Stimulated activated CD4-positive, alpha-beta T cell treated with anti-CD3 and anti-CD28 coated beads, Interleukin-15, amount 100 ng/mL, for 48 hours (primary cell): ENCODE results near the gene MAPK11.

Experiments used
- DNase-seq, 2 donors: peaks; one replicate each; pipeline ENCODE4 v3.0.0-alpha.2; 2020; ENCODE audit warnings: low read depth in 2 of 2

The MAPK11 gene

GRCh38 chr22:50260801-50261614 lies 9.2 kb downstream of the MAPK11 start:
- DNase-seq = no peak

DNA sequence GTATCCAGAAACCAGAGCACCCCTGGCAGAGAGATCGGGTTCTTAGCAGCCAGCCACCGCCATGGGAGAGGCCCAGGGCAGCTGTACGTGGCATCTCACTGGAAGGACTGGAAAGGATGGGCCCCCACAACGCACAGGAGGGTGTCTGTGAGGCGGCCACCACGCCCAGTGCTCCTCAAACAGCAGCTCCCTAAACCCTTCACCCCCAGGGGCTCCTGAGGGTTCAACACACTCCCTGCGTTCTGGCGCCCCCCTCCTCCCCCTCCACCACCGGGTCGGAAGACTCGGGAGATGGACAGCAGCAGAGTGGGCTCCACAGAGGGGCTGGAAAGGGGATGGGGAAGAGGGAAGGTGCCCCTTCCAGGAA lies 9.8 kb downstream of the MAPK11 start:
- no peak for DNase-seq

GRCh38 chr22:50259302-50259701 lies 10.9 kb downstream of the MAPK11 start:
- no peak for DNase-seq

DNA sequence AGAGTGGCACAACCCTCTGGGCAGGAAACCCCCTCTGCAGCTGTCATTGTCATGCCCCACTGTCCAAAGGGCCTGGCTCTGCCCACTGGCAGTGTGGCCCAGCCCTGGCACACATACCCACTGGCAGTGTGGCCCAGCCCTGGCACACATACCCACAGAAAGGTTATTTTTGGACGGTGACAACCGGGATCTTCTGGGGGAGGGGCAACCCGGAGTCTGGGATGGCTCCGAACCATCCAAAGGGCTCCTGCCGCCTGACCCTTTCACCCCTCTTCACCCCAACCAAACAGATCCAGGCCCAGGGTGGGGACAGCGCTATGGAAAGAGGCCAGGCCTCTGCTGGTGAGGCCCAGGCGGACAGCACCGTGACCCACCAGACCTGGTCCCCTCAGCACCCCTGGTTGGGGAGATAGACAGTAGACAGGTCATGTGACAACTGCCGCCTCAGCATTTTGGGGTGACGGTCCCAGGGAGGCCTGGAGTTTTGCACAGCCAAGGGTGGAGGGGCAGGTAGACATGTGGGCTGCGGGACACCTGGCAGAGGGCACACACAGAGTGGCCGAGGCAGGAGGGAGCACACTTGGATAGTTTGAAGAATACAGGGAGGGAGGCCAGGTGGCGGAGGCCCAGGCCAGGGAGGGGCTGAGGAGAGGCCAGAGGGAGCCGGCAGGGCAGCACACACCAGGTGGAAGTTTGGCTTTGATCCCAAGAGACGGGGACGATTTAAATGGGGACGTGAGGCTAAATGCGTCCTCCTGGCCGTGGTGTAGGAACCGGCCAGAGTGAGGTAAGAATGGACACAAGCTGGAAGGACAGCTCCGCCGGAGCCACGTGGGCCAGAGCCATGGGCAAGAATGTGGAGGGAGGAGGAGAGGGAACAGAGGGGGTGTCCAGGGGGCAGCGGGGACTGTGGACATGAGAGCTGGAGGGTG lies 11.6 kb downstream of the MAPK11 start:
- no peak for DNase-seq

DNA sequence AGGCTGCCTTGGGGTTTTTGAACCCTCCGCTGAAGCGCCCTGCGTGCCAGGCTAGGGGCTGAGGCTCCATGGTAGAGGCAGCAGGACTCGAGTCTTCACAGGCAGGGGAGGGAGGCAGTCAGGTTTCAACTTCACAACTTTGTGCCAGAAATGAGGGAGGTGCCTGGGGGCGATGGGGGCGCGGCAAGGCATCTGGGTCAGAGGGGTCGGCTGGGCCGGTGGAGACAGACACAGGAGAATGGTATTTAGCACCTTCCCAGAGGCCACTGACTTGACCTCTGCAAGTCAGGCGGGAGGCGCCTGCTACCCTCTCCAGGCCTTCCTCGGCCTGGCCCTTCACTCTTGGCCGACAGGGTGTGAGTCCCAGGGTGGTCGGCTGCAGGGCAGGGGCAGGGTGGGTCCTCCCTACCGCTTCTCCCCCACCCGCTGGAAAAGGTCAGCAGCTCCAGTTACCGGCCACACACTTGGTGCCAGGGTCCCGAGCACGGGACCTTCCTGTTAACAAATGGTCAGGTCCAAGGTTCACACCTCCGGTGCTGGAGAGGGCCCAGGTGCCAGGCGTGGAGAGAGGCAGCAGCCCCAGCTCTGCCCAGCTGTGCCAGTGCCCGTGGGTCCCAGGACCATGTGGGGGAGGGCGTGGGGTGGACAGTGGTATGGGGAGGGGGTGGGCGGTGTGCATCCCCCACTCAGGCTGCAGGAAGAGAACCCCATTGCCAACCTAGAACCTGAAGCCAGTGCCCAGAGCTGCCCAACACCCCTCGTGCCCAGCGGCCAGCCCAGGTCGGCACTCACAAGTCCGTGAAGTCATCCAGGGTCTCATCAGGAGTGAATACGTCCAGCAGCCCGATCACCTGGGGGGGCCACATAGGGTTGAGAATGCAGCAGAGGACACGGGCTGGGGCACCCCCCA lies 12.5 kb downstream of the MAPK11 start:
- no peak for DNase-seq

GRCh38 chr22:50257041-50257440 lies 13.1 kb downstream of the MAPK11 start:
- no peak for DNase-seq

DNA sequence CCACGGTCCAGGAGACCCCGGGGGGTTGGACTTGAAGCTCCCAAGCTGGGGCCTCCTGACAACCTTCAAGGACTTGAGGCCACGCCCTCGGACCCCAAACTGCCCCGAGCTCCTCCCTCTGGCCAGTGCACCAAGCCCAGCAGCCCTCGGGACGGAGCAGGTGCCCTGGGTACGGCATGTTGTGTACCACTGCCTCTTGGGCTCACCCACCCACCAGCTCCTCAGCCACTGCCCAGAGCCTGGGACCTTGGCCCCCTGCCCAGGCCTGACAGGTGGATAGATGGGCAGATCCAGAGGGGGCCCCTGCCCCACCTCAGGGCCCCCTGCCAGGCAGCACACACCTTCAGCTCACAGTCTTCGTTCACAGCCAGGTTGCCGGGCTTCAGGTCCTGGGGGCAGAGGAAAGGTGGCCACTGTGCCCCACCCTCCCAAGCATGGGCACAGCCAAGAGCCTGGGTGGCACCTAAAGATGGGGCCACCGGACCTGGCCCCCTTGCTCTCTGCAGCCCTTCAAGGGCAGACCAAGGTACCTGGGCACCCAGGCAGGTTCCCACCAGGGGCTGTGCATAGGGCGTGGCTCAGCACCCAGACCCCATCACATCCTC lies 13.8 kb downstream of the MAPK11 start:
- no peak for DNase-seq

DNA sequence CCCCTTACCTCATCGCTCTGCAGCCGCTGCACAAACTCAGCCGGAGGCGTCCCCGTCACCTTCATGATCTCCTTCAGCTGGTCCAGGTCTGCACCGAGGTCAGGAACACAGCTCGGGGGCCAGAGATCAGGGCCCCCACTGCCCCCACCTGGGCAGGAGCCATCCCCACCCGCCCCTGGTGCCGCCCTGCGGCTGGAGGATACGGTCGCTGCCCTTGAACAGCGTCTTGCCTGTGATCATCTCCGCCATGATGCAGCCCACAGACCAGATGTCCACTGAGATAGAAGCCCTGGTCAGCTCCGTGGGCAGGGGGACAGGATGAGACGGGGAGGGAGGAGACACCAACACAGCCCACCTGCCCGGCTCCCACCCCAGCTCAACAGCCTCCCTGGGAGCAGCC lies 14.6 kb downstream of the MAPK11 start:
- no peak for DNase-seq

DNA sequence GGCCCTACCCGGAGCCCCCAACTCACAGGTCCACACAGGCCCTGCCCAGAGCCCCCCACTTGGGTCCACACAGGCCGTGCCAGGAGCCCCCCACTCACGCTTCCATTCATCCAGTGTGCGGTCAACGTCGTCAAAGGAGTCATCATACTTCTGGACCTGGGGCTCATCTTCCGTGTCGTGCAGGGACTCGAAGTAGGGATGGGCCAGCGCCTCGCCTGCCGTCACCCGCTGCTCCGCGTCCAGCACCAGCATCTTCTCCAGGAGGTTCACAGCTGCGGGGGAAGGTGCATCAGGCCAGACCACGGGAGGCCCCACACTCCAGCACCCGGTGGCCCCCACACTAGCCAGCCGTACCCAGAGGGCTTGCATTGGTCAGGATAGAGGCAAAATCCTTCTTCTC lies 15.1 kb downstream of the MAPK11 start:
- no peak for DNase-seq

DNA sequence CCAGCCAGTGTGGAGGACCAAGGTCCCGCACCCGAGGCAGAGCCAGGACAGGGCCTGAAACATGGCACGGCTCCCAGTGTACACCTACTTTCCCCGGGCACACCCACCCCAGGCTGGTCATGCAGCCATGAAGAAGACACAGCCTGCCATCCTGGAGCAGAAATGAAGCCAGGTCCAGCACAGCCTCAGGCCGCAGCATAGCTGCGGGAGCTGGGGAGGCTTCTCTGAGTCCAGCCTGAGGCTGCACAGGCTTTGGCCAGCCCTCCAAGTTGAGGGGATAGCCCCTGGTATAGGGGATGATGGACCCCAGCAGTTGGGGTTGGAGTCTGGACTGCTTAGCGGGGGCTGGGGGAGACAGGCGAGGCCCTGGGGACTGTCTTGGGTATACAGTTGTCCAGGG lies 16.2 kb downstream of the MAPK11 start:
- no peak for DNase-seq

GRCh38 chr22:50253046-50253915 lies 16.9 kb downstream of the MAPK11 start:
- DNase-seq = no peak

DNA sequence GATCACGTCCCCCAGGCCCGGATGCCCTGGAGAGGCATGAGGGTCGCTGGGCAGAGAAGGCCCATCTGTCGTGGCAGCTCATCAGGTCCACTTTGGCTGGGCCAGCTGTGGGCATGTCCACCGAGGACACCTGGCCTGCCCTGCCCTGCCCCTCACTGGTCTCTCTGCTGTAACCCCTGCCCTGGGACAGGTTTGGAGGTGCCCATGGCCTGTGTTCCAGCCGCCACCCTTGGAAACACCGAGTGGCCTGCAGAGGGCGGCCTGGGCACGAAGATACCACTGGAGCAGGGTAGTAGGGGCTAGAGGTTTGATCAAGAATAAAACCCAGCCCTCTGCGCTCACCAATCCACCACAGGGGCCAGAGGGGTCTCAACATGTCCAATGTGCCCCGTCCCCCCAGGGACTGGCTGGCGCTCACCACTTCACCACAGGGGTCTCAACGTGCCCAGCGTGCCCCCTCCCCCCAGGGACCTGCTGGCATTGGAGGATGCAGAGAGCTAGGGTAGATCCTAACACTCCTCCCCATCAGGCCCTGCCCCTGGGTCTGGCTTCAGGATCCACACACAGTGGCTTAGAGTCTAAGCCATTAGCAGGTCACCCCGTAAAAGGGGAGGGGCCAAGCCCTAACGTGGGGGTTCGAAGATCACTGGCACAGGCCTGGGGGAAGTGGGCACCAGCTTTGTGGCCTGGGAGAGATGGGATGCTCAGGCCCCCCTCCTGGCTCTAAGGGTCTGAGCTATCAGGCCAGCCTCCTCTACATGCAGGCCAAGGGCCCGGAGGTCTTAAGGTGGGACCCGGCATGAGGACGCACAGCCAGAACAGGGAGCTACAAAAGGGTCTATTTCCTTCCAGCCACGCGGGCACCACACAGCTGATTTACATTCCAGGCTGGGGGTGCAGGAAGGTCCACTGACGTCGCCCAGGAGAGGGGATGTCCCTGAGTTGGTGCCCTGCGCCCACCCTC lies 17.8 kb downstream of the MAPK11 start:
- DNase-seq = peak in 1 of 2 donors; percentile 59

- DNase-seq = no peak
Measured at GRCh38 chr22:50251477-50252081, 18.6 kb downstream of the MAPK11 start.

- peak; percentile 74 to 84 for DNase-seq
Measured at GRCh38 chr22:50250555-50251476, 19.4 kb downstream of the MAPK11 start, which contains the start of gene HDAC10. Gene HDAC10, minus strand, starts transcription at chr22:50251265. Its CDS starts 233 bp downstream, at chr22:50251032.

DNA sequence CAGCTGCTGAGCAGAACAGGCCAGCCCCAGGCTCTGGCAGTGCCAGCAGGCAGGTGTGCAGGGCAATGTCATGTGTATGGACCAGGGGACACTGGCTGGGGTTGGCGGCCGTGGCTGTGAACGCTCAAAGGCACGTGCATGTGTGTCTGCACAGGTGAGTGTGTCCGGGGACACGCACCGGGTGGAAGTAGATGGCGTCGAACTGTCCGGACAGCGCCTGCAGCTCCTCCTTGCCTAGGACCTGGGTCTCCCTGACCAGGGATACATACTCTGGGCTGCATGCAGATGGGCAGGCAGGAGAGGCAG lies 20.0 kb downstream of the MAPK11 start:
- DNase-seq = no peak

DNA sequence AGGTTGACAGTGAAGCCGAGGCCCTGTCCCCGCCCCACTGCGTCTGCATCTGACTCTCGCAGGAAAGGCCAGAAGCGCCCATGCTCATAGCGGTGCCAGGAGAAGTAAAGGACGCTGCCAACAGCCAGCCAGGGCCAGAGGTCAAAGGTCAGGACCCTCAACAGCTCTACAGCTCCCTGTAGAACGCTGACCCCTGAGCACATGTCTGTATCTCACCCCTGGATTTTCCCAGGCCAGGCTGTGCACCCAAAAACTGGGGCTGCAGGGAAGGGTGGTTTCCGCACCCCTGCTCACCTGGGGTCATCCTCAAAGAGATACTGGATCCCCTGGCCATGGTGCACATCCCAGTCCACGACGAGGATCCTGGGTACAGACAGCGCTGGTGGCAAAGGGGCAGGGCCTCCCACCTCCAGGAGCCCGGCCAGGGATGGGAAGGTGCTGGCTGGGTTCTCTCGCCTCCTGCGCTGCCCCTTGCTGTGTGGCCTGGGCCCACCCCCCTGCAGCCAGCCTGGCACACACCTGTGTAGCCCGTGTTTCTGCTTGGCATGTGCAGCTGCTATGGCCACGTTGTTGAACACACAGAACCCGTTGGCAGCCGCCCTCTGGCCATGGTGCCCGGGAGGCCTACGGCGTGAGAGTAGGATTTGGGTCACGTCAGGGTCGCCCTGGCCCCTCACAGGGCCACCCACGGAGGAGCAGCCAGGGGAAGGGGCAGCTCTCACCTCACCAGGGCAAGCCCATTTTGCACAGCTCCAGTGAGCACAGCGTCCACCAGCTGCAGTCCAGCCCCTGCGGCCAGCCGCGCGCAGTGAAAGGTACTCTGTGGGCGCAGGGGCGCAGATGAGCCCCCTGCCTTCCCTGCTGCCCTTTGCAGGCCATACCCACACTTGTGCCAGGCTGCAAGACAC lies 20.6 kb downstream of the MAPK11 start:
- DNase-seq = no peak
